Suprapubic skin (tissue), 4 donors: Measurements from ENCODE around the gene ALDOC. TPM values are rescaled to one million over a fixed set of nuclear protein-coding genes. Genes with fewer than 3 reads are reported as not detected.
A peak's percentile ranks its signal among the peaks of the same experiment; 100 is the strongest.

ENCODE experiments used
- DNase-seq, 2 donors: peaks; one replicate each; pipeline ENCODE4 v3.0.0-alpha.2; 2019; ENCODE audit warnings: low spot score in 2 of 2
- H3K27ac ChIP-seq: fragments of 200-600 bp; sonication (generic); one replicate; pipeline ENCODE4 v1.5.1; 2019
- H3K27me3 ChIP-seq: fragments of 200-600 bp; sonication (generic); one replicate; pipeline ENCODE4 v1.5.1; 2019
- H3K36me3 ChIP-seq: fragments of 200-600 bp; sonication (generic); one replicate; pipeline ENCODE4 v1.5.1; 2019
- H3K4me1 ChIP-seq: fragments of 200-600 bp; sonication (generic); one replicate; pipeline ENCODE4 v1.5.1; 2019
- H3K4me3 ChIP-seq: fragments of 200-600 bp; sonication (generic); one replicate; pipeline ENCODE4 v1.5.1; 2019; ENCODE audit warnings: mild to moderate bottlenecking
- H3K9me3 ChIP-seq: fragments of 200-600 bp; sonication (generic); one replicate; pipeline ENCODE4 v1.5.1; 2019
- CTCF ChIP-seq, 2 donors: fragments of 200-600 bp in 1 of 2; fragments of 450-650 bp in 1 of 2; sonication (generic) in 1 of 2; IDR thresholded peaks; one replicate each; pipeline ENCODE4 v1.5.1; 2016 to 2019; ENCODE audit warnings: antibody characterized with exemption in 2 of 2, mild to moderate bottlenecking in 1 of 2, moderate library complexity in 1 of 2
- EP300 ChIP-seq: sonication (generic); formaldehyde crosslinking; IDR thresholded peaks from one replicate; pipeline ENCODE4 v1.6.1; 2017; ENCODE audit warnings: antibody characterized with exemption
- POLR2A ChIP-seq, 2 donors: fragments of 450-650 bp; IDR thresholded peaks; one replicate each; pipeline ENCODE4 v1.6.1; 2017; ENCODE audit warnings: antibody characterized with exemption in 2 of 2, mild to moderate bottlenecking in 2 of 2, moderate library complexity in 2 of 2
- POLR2AphosphoS5 ChIP-seq, 3 donors: sonication (generic); formaldehyde crosslinking; IDR thresholded peaks; one replicate each; pipeline ENCODE4 v1.6.1; 2017; ENCODE audit warnings: antibody characterized with exemption in 3 of 3
- WGBS: methylation state at CpG from one replicate; pipeline ENCODE4 v1.1.5; 2018; 5-methylcytosine and 5-hydroxymethylcytosine counted together
- total RNA-seq, 4 donors: library from RNA; depleted of rRNA; stranded (reverse); fragments of >200 nt; gene quantifications; one replicate each; pipeline ENCODE4 v1.1.0, GENCODE V29; 2016

Gene ALDOC
- total RNA-seq, 4 donors from 2014 or later, result 33.0 to 103 (median 62.6) TPM

GRCh38 chr17:28618464-28618863 lies 41.8 kb upstream of the ALDOC start:
- H3K4me3 ChIP-seq, result no peak overlapping the region
- H3K4me1 ChIP-seq, result peaks cover 6% of the 10 kb centered on the region
- TF ChIP-seq EP300 (no peak), CTCF (IDR thresholded peaks at IDR 0.05) (no peak), POLR2AphosphoS5 (IDR thresholded peaks at IDR 0.05) (no peak), POLR2A (IDR thresholded peaks at IDR 0.05) (no peak)
- WGBS, result 94% methylated on average over 3 of the region's 3 CpGs
- DNase-seq, result no peak
- H3K36me3 ChIP-seq, result peaks cover 100% of the 10 kb centered on the region
- H3K9me3 ChIP-seq, result no peaks in the 10 kb centered on the region
- H3K27ac ChIP-seq, result no peak overlapping the region
- no peaks in the 10 kb centered on the region for H3K27me3 ChIP-seq

- TF ChIP-seq EP300 (no peak), POLR2AphosphoS5 (IDR thresholded peaks at IDR 0.05) (no peak), POLR2A (IDR thresholded peaks at IDR 0.05) (no peak), CTCF (IDR thresholded peaks at IDR 0.05) (no peak)
- 80% methylated on average over 7 of the region's 7 CpGs for WGBS
- H3K27me3 ChIP-seq, result no peaks in the 10 kb centered on the region
- no peaks in the 10 kb centered on the region for H3K9me3 ChIP-seq
- H3K4me1 ChIP-seq, result peaks cover 6% of the 10 kb centered on the region
- peaks cover 83% of the 10 kb centered on the region for H3K36me3 ChIP-seq
- DNase-seq, result no peak
- no peak overlapping the region for H3K27ac ChIP-seq
- no peak overlapping the region for H3K4me3 ChIP-seq
Observed at GRCh38 chr17:28616281-28616680, 39.6 kb upstream of the ALDOC start.

- WGBS, result 93% methylated on average over 4 of the region's 4 CpGs
- Histone ChIP-seq H3K27ac (no peak overlapping the region), H3K4me1 (peaks cover 6% of the 10 kb centered on the region), H3K36me3 (peaks cover 77% of the 10 kb centered on the region), H3K4me3 (no peak overlapping the region), H3K9me3 (no peaks in the 10 kb centered on the region), H3K27me3 (no peaks in the 10 kb centered on the region)
- TF ChIP-seq POLR2A (IDR thresholded peaks at IDR 0.05), result no peak
- no peak for DNase-seq
Observed at GRCh38 chr17:28615260-28615940, 38.7 kb upstream of the ALDOC start.

- H3K9me3 ChIP-seq, result no peaks in the 10 kb centered on the region
- 73% methylated on average over 5 of the region's 5 CpGs for WGBS
- no peak within 1 kb of the TSS for H3K27ac ChIP-seq
- TF ChIP-seq POLR2AphosphoS5 (IDR thresholded peaks at IDR 0.05), result no peak
- DNase-seq, result no peak
- H3K4me1 ChIP-seq, result peaks cover 6% of the 10 kb centered on the region
- no peak within 1 kb of the TSS for H3K4me3 ChIP-seq
- H3K36me3 ChIP-seq, result peaks cover 65% of the 10 kb centered on the region
- no peaks in the 10 kb centered on the region for H3K27me3 ChIP-seq
Observed at GRCh38 chr17:28613931-28614381, 37.3 kb upstream of the ALDOC start, which contains the start of gene RSKR. Gene RSKR, minus strand, starts transcription at chr17:28614185. Its CDS starts 24 bp downstream, at chr17:28614161.

GRCh38 chr17:28612936-28613872 lies 36.5 kb upstream of the ALDOC start:
- 82% methylated on average over 6 of the region's 6 CpGs for WGBS
- H3K9me3 ChIP-seq, result no peaks in the 10 kb centered on the region

More at GRCh38 chr17:28612936-28613872, 36.5 kb upstream of the ALDOC start:
- no peak overlapping the region for H3K27ac ChIP-seq
- DNase-seq, result no peak
- peaks cover 6% of the 10 kb centered on the region for H3K4me1 ChIP-seq
- peak in 1 of 2 donors; percentile 43 for TF ChIP-seq CTCF (IDR thresholded peaks at IDR 0.05)
- no peak for TF ChIP-seq EP300
- no peaks in the 10 kb centered on the region for H3K27me3 ChIP-seq
- no peak overlapping the region for H3K4me3 ChIP-seq
- peaks cover 57% of the 10 kb centered on the region for H3K36me3 ChIP-seq
